Stimulated activated CD4-positive, alpha-beta T cell treated with anti-CD3 and anti-CD28 coated beads, Interleukin-1b, Interleukin-23, amount 100 ng/mL, for 1 hour (primary cell): ENCODE measurements around the gene SERP2.

ENCODE experiments used
- DNase-seq, 2 donors: peaks; one replicate each; pipeline ENCODE4 v3.0.0-alpha.2; 2020; ENCODE audit warnings: low read depth in 2 of 2

The SERP2 gene

GRCh38 chr13:44355621-44356020, 18.0 kb upstream of the SERP2 start:
- no peak for DNase-seq

DNA sequence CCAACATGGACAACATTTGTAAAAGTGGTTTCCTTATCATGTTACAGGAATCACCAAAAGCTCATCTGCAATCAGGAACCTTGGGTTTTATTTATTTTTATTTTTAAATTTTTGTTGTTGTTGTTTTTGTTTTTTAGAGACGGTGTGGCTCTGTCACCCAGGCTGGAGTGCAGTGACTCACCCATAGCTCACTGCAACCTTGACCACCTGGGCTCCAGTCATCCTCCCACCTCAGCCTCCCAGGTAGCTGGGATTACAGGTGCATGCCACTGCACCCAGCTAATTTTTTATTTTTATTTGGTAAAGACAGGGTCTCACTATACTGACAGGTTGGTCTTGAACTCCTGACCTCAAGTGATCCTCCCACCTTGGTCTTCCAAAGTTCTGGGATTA, 13.6 kb upstream of the SERP2 start:
- no peak for DNase-seq

DNA sequence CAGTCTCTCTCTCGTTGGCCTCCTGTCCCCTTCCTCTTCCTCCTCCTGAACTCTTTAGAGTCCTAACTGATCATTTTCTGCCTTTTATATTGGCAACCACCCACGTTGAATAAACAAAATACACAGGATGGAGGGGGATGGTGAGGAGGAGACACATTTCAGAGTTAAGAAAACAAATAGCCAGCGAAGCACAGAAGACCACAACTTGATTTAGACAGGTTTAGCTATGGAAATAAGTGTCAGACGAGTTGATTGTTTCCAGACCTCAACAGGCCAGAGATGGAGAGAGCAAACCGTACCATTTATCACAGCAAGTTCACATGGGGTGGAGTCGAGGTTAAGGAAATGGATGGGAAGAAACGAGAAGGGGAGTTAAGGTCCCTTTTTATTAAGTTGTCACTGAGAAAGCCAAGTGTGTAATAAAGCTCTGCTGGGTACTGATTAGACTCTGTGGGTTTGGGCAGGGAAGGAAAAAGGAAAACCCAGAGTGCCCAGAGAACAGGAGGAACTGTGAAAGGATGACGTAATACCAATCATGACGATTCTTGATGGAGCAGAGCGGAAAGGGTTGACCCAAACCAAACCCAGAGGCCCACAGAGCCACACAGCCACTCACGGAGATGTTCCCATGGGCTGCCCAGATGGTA, 11.1 kb upstream of the SERP2 start:
- DNase-seq: no peak

DNA sequence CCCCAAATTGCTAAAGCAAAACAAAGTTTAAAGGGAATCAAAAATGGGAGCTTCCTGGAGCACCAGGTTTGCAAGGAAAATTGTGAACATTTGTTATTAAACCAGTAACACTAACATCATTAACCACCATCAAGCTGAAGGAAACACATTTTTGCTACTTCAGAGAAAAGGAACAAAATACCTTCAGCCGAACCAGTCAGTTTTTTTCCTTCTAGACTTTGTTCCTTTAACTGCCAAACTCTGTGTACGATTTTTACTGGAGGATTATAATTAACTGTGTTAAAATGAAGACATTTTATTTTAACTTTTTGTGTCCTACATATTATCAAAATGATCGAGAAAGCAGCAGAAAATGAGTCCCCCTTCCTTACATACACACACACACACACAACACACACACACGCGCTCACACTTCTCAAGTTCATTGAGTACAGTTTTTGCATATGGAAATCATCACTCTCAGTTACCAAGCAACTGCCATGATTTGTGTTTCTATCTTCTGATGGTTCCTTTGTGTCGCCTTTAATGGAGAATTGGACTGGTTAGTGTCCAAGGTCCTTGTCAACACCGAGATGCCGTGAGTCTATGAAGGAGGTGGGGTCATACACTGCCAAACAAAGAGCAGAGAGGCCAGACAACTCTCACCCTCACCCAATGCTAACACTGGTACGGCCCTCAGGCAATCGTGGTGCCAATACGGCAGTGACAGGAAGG, 9.8 kb upstream of the SERP2 start:
- no peak for DNase-seq

DNA sequence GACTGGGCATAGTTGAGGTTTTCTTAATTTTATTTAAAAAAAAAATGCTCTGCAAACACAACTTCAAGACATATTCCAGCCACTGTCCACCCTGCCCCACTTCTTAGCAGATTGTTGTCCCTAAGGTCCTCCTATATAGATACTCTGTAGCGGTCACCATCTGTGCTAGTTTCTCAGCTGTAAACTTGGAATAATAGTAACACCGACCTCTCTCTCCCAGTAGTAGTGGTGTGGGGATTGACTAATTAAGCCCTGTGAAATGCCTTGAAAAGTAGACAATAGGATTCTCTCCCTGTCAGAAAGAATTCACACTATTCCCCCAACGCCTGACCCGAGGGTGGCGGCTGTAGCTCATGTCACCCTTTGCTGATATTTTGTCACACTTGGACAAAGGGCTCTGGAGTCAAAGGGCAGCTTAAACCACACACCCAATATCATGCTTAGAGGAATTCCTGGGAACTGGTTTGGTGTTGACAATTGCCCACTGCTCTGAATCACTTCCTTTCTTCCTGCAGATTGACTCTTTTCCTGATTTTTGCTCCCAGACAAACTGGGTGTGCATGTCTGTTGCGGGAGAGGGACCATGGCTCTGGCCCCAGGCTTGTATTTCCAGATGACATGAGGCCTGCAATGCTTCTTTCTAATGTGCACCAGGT, 9.2 kb upstream of the SERP2 start:
- DNase-seq: no peak

DNA sequence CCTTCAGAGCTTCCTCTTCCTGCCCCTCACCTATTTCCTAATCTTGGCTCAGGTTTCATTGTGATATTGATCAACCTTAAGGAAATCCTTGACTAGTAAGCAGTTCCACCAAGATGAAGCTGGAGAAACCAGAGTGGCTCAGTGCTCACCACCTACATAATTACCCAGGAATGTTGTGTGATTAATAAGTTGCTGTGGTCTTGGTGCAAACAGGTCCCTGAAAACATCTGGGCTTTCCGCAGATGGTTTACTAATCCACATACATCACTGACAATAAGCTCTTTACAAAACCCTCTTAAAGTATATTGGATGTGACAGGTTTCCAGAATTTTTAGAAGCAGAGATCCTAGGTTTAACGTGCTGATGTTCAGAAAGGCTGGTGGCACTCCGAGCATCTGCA, 8.6 kb upstream of the SERP2 start:
- no peak for DNase-seq

DNA sequence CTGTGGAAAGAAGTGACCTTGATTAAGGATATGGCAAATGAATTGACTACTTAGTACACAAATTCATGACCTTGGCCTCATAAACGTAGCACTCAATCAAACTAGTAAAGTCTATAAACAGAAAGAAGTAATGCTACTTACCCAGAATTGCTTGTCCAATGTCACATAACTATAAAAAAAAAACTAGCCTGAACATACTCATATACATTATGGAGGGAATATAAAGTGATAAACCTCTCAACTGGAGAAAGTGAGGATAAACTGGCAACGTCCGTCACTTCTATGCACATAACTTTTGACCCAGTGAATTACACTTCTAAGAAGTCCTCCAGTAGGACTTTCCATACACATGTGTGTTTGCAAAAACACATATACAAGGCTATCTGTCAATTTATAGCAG, 7.7 kb upstream of the SERP2 start:
- no peak for DNase-seq

- no peak for DNase-seq
These were observed 5.5 kb upstream of the SERP2 start for GRCh38 chr13:44368062-44368591.

DNA sequence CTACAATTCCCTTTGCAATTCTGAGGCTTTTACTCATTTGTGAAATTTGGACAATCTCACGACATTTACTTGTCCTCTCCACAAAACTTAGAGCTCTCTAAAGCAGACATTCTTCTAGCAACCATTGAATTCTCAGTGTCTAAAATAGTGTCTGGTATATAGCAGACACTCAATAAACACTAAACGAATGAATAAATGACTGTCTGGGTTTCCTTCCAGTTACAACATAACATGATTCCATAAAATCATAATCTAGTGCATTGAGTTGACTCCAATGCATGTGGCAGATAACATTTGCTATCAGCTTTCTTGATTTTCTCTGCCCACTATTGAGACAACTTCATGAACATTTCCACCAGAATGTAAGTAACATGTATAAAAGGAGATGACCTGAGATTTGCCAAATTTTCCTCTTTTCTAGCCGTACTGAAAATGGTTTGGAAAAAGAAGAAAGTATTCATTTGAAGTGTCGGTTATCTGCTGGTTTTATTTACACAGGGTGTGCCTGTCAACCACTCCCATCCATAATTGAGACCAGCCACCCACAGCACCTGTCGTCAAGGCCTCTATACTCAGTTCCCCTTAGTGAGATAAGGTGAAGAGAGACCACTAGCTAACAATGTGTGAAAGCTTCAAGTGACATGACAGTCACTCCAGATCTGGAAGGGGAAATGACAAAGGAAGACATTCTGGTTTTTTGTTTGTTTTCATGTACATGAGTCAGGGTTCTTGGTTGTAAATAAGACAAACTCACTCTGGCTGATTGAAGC, 4.8 kb upstream of the SERP2 start:
- DNase-seq: no peak

- no peak for DNase-seq
These were observed 2.2 kb upstream of the SERP2 start for GRCh38 chr13:44371421-44371820.

- no peak for DNase-seq
These were observed 400 bp upstream of the SERP2 start for GRCh38 chr13:44373247-44373600.

- DNase-seq: no peak
These were observed 706 bp downstream of the SERP2 start for GRCh38 chr13:44374348-44374712.

DNA sequence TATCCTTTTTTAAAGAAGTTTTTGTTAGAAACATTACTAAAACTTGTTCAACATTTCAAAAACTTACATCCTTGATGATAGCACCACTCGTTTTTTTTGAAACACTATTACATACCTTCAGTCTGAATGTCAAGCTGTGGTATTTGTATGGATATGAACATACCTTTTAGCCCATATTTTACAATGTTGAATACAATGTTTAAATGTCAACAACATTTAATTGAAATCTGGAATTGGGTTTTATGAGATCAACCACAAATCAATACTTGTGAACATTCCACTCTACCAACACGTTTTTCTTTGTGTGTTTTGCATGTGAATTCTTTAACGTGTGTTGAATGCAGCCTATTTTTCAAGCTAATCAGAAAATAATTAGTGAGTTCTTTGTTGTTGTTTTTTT, 4.7 kb downstream of the SERP2 start:
- DNase-seq: no peak

GRCh38 chr13:44379885-44380284, 6.3 kb downstream of the SERP2 start:
- DNase-seq: no peak

- no peak for DNase-seq
These were observed 7.0 kb downstream of the SERP2 start for GRCh38 chr13:44380404-44381165.

DNA sequence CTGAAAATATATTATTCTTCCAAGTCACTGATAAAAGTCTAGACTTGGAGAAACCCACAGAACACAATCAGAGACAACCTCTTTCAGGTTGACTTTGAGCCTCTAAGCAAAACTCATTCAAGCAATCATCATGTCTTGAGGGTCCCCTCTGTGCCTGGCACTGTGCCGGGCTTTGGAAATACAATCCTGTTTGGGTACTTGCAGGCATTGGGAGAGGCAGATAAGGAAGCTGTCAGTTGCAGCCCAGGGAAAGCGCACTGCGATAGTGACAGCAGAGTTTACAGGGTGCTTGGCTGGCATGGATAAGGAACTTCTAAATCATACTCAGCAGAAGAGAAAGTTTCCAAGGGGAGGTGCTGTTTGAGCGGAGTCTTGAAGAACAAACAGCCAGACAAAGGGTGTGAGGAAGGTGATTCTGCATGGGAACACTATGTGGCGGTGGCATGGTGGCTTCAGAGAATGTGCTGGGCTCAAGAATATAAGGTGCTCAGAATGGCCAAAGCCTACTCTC, 9.1 kb downstream of the SERP2 start:
- DNase-seq: no peak

DNA sequence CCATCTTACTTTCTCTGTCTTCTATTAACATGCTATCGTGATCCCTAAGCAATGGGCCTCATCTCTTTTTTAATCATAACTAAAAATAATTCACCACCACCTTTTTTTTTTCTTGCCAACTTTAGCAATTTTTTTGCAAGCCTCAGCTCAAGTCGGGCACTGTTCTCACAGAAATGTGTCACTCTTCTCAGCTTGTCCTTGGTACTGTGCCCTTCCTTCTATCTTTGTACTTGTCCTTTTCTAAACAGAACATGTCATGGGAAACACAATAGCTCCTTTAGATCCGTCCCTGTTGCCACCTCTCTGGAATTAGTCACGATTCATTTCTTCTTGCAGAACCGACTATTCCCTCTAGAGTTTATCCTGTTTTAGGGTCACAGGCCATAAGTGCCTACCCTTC, 10.3 kb downstream of the SERP2 start:
- no peak for DNase-seq

DNA sequence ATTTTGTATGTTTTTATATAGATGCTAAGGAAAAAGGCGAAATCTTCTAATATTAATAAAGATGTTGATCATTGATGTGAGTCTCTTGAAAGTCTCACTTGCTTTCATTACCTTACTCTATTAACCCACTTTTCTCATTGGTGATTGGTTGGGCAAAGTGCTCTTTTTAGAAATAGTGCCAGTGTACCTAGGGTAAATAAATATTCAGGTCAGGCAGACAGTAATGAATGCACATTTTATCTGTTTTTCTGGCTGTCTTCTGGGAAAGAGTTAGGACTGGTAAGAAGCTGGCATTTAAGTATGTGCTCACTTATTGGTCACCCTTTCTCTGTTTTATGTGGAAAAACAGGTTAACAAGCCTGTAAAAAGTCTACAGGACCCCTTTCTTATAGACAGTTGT, 11.2 kb downstream of the SERP2 start:
- DNase-seq: no peak

GRCh38 chr13:44385401-44385800, 11.8 kb downstream of the SERP2 start:
- DNase-seq: no peak

GRCh38 chr13:44385847-44386246, 12.2 kb downstream of the SERP2 start:
- no peak for DNase-seq

GRCh38 chr13:44386913-44387556, 13.4 kb downstream of the SERP2 start:
- DNase-seq: no peak
